Measurements from ENCODE around the gene TGFBR2. TPM values are rescaled to one million over a fixed set of nuclear protein-coding genes. Genes with fewer than 3 reads are reported as not detected.

TGFBR2 gene
- total RNA-seq, 1 experiment from 2014 or later: 48.2 TPM

DNA sequence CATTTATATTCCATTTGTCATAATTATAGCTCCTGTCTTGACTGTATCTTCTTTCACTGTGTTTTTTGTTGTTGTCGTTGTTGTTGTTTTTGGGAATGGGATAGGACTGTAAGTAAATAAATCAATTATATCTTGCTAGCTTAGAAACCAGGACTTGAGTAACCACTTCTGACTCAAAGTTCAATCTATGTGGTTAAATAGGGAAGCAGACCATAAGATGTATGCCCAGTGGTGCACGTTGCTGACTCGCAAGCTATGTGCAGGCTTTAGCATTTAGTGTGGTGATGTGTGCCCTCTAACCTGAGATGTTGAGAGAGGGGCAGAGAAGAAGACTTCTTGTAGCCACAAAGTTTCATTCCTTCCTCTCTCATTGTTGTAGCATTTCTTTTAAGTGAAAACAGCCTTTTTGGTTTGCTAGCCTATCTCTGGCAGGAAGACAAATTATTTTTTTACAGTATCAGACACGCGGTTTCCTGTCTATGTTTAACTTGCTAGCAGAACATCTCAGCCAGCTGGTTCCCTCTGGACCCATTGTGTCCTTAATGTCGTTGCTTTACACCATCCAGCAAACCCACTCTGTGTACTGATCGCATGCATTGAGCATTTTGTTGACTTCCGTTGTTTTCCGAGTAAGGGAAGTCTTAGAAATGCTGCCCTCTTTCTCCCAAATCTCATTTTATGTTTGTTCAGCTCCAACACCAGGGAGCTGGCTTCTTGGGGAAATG lies 52.1 kb downstream of the TGFBR2 start:
- no TSS peak for BruUV-seq (replicated peaks)
- TF ChIP-seq EZH2phosphoT487 (IDR thresholded peaks at IDR 0.05; ENCODE audit: borderline replicate concordance, low read length) (no peak), CTCF (conservative IDR thresholded peaks at IDR 0.05; ENCODE audit: low read depth, low read length) (no peak), EZH2 (IDR thresholded peaks at IDR 0.05; ENCODE audit: low read length, unreplicated experiment) (no peak)
- H3K4me3 ChIP-seq (ENCODE audit: low read length): peak overlapping the region; percentile 23
- H3K9me3 ChIP-seq (ENCODE audit: low read length): no peaks in the 10 kb centered on the region
- H3F3A ChIP-seq (ENCODE audit: low read length, unreplicated experiment): peaks cover 25% of the 10 kb centered on the region
- intact Hi-C loops (cut with micrococcal nuclease): loop anchor here (1.0 to 2.0 kb wide), 5 partner anchors 31 to 299 kb away; partner anchors contain the start of gene TGFBR2
- H3K27ac ChIP-seq (ENCODE audit: low read length): peak overlapping the region; percentile 87
- ATAC-seq (peak; percentile 58), DNase-seq (peak; percentile 83)
- H3K79me2 ChIP-seq (ENCODE audit: low read length): peaks cover 49% of the 10 kb centered on the region
- CTCF ChIA-PET: interaction anchor here (0.6 to 1.1 kb wide), 3 partner anchors 30 to 523 kb away, joined by 3 read pairs; no protein-coding TSS in a partner anchor
- no peaks in the 10 kb centered on the region for H4K20me1 ChIP-seq (ENCODE audit: low read length)
- H3K9ac ChIP-seq (ENCODE audit: low read length): peak overlapping the region; percentile 41
- H3K4me1 ChIP-seq (ENCODE audit: insufficient read depth, low read length): peaks cover 65% of the 10 kb centered on the region
- no peaks in the 10 kb centered on the region for H3K27me3 ChIP-seq (ENCODE audit: low read length)
- POLR2A ChIA-PET (ENCODE audit: unreplicated experiment): interaction anchor here (0.6 to 1.0 kb wide), 5 partner anchors 11 to 524 kb away, joined by 4 to 14 read pairs (median 9); partner anchors contain the start of gene TGFBR2
- peaks cover 76% of the 10 kb centered on the region for H3K36me3 ChIP-seq (ENCODE audit: low read depth, low read length)
- H2AFZ ChIP-seq (ENCODE audit: low read length): no peak overlapping the region
- peak overlapping the region; percentile 69 for H3K4me2 ChIP-seq (ENCODE audit: low read length)
- H3K9me2 ChIP-seq (replicated peaks; ENCODE audit: low read length): no peaks in the 10 kb centered on the region

- Histone ChIP-seq H3K79me2 (ENCODE audit: low read length) (peaks cover 43% of the 10 kb centered on the region), H3K36me3 (ENCODE audit: low read depth, low read length) (peaks cover 67% of the 10 kb centered on the region), H3K27ac (ENCODE audit: low read length) (peak overlapping the region; percentile 87), H3K27me3 (ENCODE audit: low read length) (no peaks in the 10 kb centered on the region), H3K4me2 (ENCODE audit: low read length) (peak overlapping the region; percentile 69), H3K4me1 (ENCODE audit: insufficient read depth, low read length) (peaks cover 63% of the 10 kb centered on the region), H3K9me3 (ENCODE audit: low read length) (no peaks in the 10 kb centered on the region), H2AFZ (ENCODE audit: low read length) (no peak overlapping the region), H3K9me2 (replicated peaks; ENCODE audit: low read length) (no peaks in the 10 kb centered on the region), H3K9ac (ENCODE audit: low read length) (peak overlapping the region; percentile 41; the same call in 1 of the 2 replicates), H3K4me3 (ENCODE audit: low read length) (peak overlapping the region; percentile 23; the same call in 1 of the 2 replicates), H3F3A (ENCODE audit: low read length, unreplicated experiment) (peaks cover 25% of the 10 kb centered on the region), H4K20me1 (ENCODE audit: low read length) (no peaks in the 10 kb centered on the region)
- TF ChIP-seq EZH2phosphoT487 (IDR thresholded peaks at IDR 0.05; ENCODE audit: borderline replicate concordance, low read length): no peak
- no peak for TF ChIP-seq EZH2 (IDR thresholded peaks at IDR 0.05; ENCODE audit: low read length, unreplicated experiment)
- TF ChIP-seq CTCF (conservative IDR thresholded peaks at IDR 0.05; ENCODE audit: low read depth, low read length): no peak
- CTCF ChIA-PET: no interaction called here
- intact Hi-C loops (cut with micrococcal nuclease): loop anchor here (1.0 to 2.0 kb wide), 4 partner anchors 30 to 141 kb away; partner anchors contain the start of gene TGFBR2
- peak; percentile 97 for DNase-seq
- BruUV-seq (replicated peaks): no TSS peak
- ATAC-seq: peak; percentile 84
- POLR2A ChIA-PET (ENCODE audit: unreplicated experiment): interaction anchor here (0.5 to 1.0 kb wide), 6 partner anchors 44 to 545 kb away, joined by 3 to 14 read pairs (median 6); partner anchors contain the start of gene TGFBR2
These were observed 53.1 kb downstream of the TGFBR2 start for GRCh38 chr3:30659270-30660130.

Measured in PC-3 (cell line).